K562 (cell line): ENCODE results near the gene SLC43A1. TPM values are rescaled to one million over a fixed set of nuclear protein-coding genes. Genes with fewer than 3 reads are reported as not detected.
"Not testable (repeated sequence)": the region's sequence is repeated elsewhere in the genome, so short reads cannot be mapped to it uniquely, and the experiment has no call there.

ENCODE experiments used
- ATAC-seq: fragments of 200-7000 bp; cut with Tn5 transposase; 3 replicates; pipeline ENCODE4 v1.9.1; 2020; ENCODE audit warnings: moderate library complexity
- BruUV-seq: library from RNA; stranded (reverse); fragments of 400-500 nt; replicated peaks from 2 replicates; lab custom pipeline; 2021; lab: Mats Ljungman, UMichigan
- CTCF ChIA-PET: fragments of 300-600 bp; formaldehyde crosslinking; extraction: SDS; loops from one replicate; lab custom pipeline; 2021; ENCODE audit warnings: low intra/inter-chr PET ratio; lab: Yijun Ruan, JAX
- POLR2A ChIA-PET: fragments of 300-600, 350-650 bp; sonication (Branson Sonifier 250); formaldehyde crosslinking; extraction: SDS; loops from one replicate; lab custom pipeline; 2021; ENCODE audit warnings: antibody characterized with exemption, inconsistent platforms; lab: Yijun Ruan, JAX
- DNase-seq, 4 experiments: peaks; one replicate each; pipeline versions ENCODE4 v3.0.0 to v3.0.0-alpha.2; 2011 to 2018; ENCODE audit warnings: low spot score in 3 of 4, mixed read lengths in 3 of 4; ENCODE audit errors: extremely low read depth in 1 of 4
- FAIRE-seq: peaks from 2 replicates; lab custom pipeline; 2011; peaks lifted over from hg19 to GRCh38; lab: Jason Lieb, UNC
- H2AFZ ChIP-seq: 2 replicates; pipeline ENCODE4 v1.6.0; 2011; ENCODE audit warnings: low read depth, low read length, control low read depth, inconsistent platforms
- H3K27ac ChIP-seq: fragments of 200-600 bp; 3 replicates; pipeline ENCODE4 v1.8.0; 2011; ENCODE audit warnings: low read depth, mild to moderate bottlenecking, control low read depth, inconsistent platforms, low read length, moderate library complexity, mixed read lengths; ENCODE audit errors: extremely low read depth
- H3K27me3 ChIP-seq, 2 experiments: fragments of 300-600 bp in 1 of 2; 2 replicates in 1 of 2; 3 replicates in 1 of 2; pipeline versions ENCODE4 v1.6.0 to v1.8.0; 2011; ENCODE audit warnings: inconsistent platforms in 2 of 2, low read length in 2 of 2, mild to moderate bottlenecking in 1 of 2, mixed read lengths in 1 of 2, moderate library complexity in 1 of 2; ENCODE audit not compliant: control insufficient read depth in 2 of 2, insufficient read depth in 2 of 2
- H3K36me3 ChIP-seq: fragments of 300-600 bp; 3 replicates; pipeline ENCODE4 v1.8.0; 2011; ENCODE audit warnings: mild to moderate bottlenecking, low read length, inconsistent platforms; ENCODE audit not compliant: control insufficient read depth, insufficient read depth
- H3K4me1 ChIP-seq, 2 experiments: fragments of 200-600 bp in 1 of 2; replicated peaks in 1 of 2; 2 replicates in 1 of 2; 3 replicates in 1 of 2; pipeline versions ENCODE4 v1.5.1 to v1.8.0; 2011; ENCODE audit warnings: inconsistent platforms in 2 of 2, low read length in 2 of 2, mild to moderate bottlenecking in 1 of 2, mixed read lengths in 1 of 2, moderate library complexity in 1 of 2; ENCODE audit not compliant: control insufficient read depth in 2 of 2, insufficient read depth in 2 of 2
- H3K4me2 ChIP-seq: 2 replicates; pipeline ENCODE4 v1.6.1; 2011; ENCODE audit warnings: low read length, control low read depth, inconsistent platforms, mixed read lengths; ENCODE audit not compliant: insufficient read depth
- H3K4me3 ChIP-seq: fragments of 200-600 bp; sonication (generic), shearing (Covaris generic); 2 replicates; pipeline ENCODE4 v1.5.1; 2016; ENCODE audit warnings: control low read depth, inconsistent platforms
- H3K79me2 ChIP-seq: fragments of 200-600 bp; 3 replicates; pipeline ENCODE4 v1.8.0; 2011; ENCODE audit warnings: low read length, inconsistent platforms; ENCODE audit not compliant: control insufficient read depth, insufficient read depth
- H3K9ac ChIP-seq, 2 experiments: 2 replicates each; pipeline versions ENCODE4 v1.6.0 to v1.6.1; 2011; ENCODE audit warnings: low read depth in 2 of 2, low read length in 2 of 2, control low read depth in 1 of 2, inconsistent platforms in 1 of 2, mild to moderate bottlenecking in 1 of 2, mixed read lengths in 1 of 2; ENCODE audit not compliant: insufficient read depth in 1 of 2
- H3K9me1 ChIP-seq: one replicate; pipeline ENCODE4 v1.6.0; 2011; ENCODE audit warnings: inconsistent platforms, mild to moderate bottlenecking, low read length, moderate library complexity; ENCODE audit not compliant: control insufficient read depth, insufficient read depth
- H3K9me3 ChIP-seq: replicated peaks from 2 replicates; pipeline ENCODE4 v1.5.1; 2011; ENCODE audit warnings: low read depth, low read length, inconsistent platforms; ENCODE audit not compliant: control insufficient read depth, insufficient read depth
- H4K20me1 ChIP-seq: replicated peaks from 2 replicates; pipeline ENCODE4 v1.6.1; 2011; ENCODE audit warnings: low read length, inconsistent platforms, mixed read lengths; ENCODE audit not compliant: control insufficient read depth, insufficient read depth
- BRD4 ChIP-seq: fragments of 200-600 bp; sonication (generic); IDR thresholded peaks from 2 replicates; pipeline ENCODE4 v1.6.1; 2017; ENCODE audit warnings: inconsistent platforms
- HMGN3 ChIP-seq: IDR thresholded peaks from 2 replicates; pipeline ENCODE4 v1.6.1; 2011; ENCODE audit warnings: borderline replicate concordance, low read depth, mild to moderate bottlenecking, mixed read lengths, low read length; ENCODE audit not compliant: insufficient read length; ENCODE audit errors: extremely low read depth
- RBFOX2 ChIP-seq: fragments of 200-400 bp; formaldehyde crosslinking; IDR thresholded peaks from 2 replicates; pipeline ENCODE4 v1.6.1; 2017; ENCODE audit warnings: low read depth, mild to moderate bottlenecking, low read length, moderate library complexity
- RBM25 ChIP-seq: fragments of 200-400 bp; formaldehyde crosslinking; IDR thresholded peaks from 2 replicates; pipeline ENCODE4 v1.6.1; 2018; ENCODE audit warnings: low read length, low read depth, moderate library complexity; ENCODE audit not compliant: severe bottlenecking
- SIN3B ChIP-seq: fragments of 450-650 bp; IDR thresholded peaks from 2 replicates; pipeline ENCODE4 v1.6.1; 2017; ENCODE audit warnings: low read depth, mild to moderate bottlenecking, moderate library complexity
- TAF1 ChIP-seq: IDR thresholded peaks from 2 replicates; pipeline ENCODE4 v1.6.1; 2011; ENCODE audit warnings: mild to moderate bottlenecking, low read length, moderate library complexity; ENCODE audit not compliant: insufficient read depth, control insufficient read depth, severe bottlenecking; ENCODE audit errors: extremely low read depth
- ZNF121 ChIP-seq: sonication (generic); formaldehyde crosslinking; conservative IDR thresholded peaks from 2 replicates; pipeline ENCODE4 v1.8.0; 2022; ENCODE audit warnings: missing genetic modification reagents
- ZNF224 ChIP-seq: sonication (generic); formaldehyde crosslinking; IDR thresholded peaks from 2 replicates; pipeline ENCODE4 v1.8.0; 2022; ENCODE audit warnings: mild to moderate bottlenecking, missing genetic modification reagents
- ZNF354B ChIP-seq: fragments of 250-450 bp; sonication (Bioruptor Pico); IDR thresholded peaks from 2 replicates; pipeline ENCODE4 v1.4.0; 2020
- ZNF639 ChIP-seq, 2 experiments: fragments of 200-800 bp in 1 of 2; sonication (Bioruptor generic) in 1 of 2; sonication (generic) in 1 of 2; formaldehyde crosslinking in 1 of 2; IDR thresholded peaks in 1 of 2; conservative IDR thresholded peaks in 1 of 2; 2 replicates each; pipeline versions ENCODE4 v1.5.0 to v1.6.1; 2016 to 2020; ENCODE audit warnings: missing compliant biosample characterization in 1 of 2, missing genetic modification characterization in 1 of 2, missing genetic modification reagents in 1 of 2
- WGBS: fragments of 100-300 bp; shearing (Covaris generic); methylation state at CpG from one replicate; pipeline ENCODE4 v1.1.6; 2016; ENCODE audit warnings: low coverage, mixed read lengths; ENCODE audit not compliant: insufficient coverage; ENCODE audit errors: missing lambda C conversion rate; 5-methylcytosine and 5-hydroxymethylcytosine counted together
- in situ Hi-C: fragments of 300-500 bp; cut with MboI; formaldehyde crosslinking; loops from 4 replicates; pipeline ENCODE4 v1.15.0; 2018; ENCODE audit warnings: inconsistent platforms, mixed read lengths
- intact Hi-C: fragments of 100-400 bp; cut with micrococcal nuclease; formaldehyde crosslinking; loops from 2 replicates; pipeline ENCODE4 v1.14.2; 2022
- polyA plus RNA-seq, 8 experiments: library from polyadenylated mRNA; depleted of rRNA in 4 of 8; stranded (reverse) in 5 of 8; unstranded in 3 of 8; fragments of >200 nt; fragmentation: Nextera tagmentation in 2 of 8; fragmentation: Illumina TruSeq in 1 of 8; extraction: Ambion mirVana in 2 of 8; extraction: Trizol in 1 of 8; gene quantifications; 2 replicates each; pipeline versions ENCODE4 v1.2.1 to v1.2.3, GENCODE V29; 2011 to 2014; ENCODE audit warnings: inconsistent platforms in 1 of 8, missing spikeins in 1 of 8
- total RNA-seq, 7 experiments: library from RNA; depleted of rRNA in 6 of 7; stranded (reverse); fragments of >200 nt in 6 of 7; fragmentation: Illumina TruSeq in 2 of 7; extraction: Trizol in 2 of 7; gene quantifications; 2 replicates each; pipeline versions ENCODE4 v1.2.1 to v1.2.3, GENCODE V29; 2011 to 2021; ENCODE audit warnings: low replicate concordance in 1 of 7

The SLC43A1 gene
- total and polyA plus RNA-seq, 9 of the 15 experiments (the other 6 are each of a cell fraction or from before 2014, with no cell fraction given) = 2.6 to 41.8 (median 24.6) TPM

- no peak for TF ChIP-seq TAF1
- no peak for TF ChIP-seq HMGN3
- no peak for TF ChIP-seq RBFOX2
- TF ChIP-seq SIN3B = no peak
- TF ChIP-seq ZNF354B (CRISPR knock-in tag) = no peak
- TF ChIP-seq BRD4 = no peak
- no peak for TF ChIP-seq ZNF224 (CRISPR knock-in tag)
- TF ChIP-seq ZNF639 (CRISPR knock-in tag; conservative IDR thresholded peaks at IDR 0.05 in 1 of 2, IDR thresholded peaks at IDR 0.05 in 1 of 2) = no peak
Measured at GRCh38 chr11:57536947-57537619, 21.6 kb upstream of the SLC43A1 start, which contains the start of gene SMTNL1 (continued).

- in situ Hi-C loops, BruUV-seq, H2AFZ ChIP-seq, H3K4me3 ChIP-seq: not testable (repeated sequence)
- TF ChIP-seq ZNF121 (CRISPR knock-in tag) (peak; percentile 82), RBM25 (peak; percentile 51)
- TF ChIP-seq, all 486 proteins: peak for 2; not testable (repeated sequence) for 484
- H3K27me3 ChIP-seq, CTCF ChIA-PET, H3K9me3 ChIP-seq, FAIRE-seq, intact Hi-C loops, ATAC-seq, H3K4me2 ChIP-seq, H3K9ac ChIP-seq, H3K27ac ChIP-seq, H3K9me1 ChIP-seq, H4K20me1 ChIP-seq, DNase-seq, H3K36me3 ChIP-seq: not testable (repeated sequence)
- H3K4me1 ChIP-seq = peaks cover 13 to 18% of the 10 kb centered on the region in 2 experiments; a peak in 4 of 5 replicates
- H3K79me2 ChIP-seq = peaks cover 11% of the 10 kb centered on the region
- WGBS = 94% methylated on average over 7 of the region's 7 CpGs
- POLR2A ChIA-PET = interaction anchor here (0.6 kb wide), 2 partner anchors 13 to 85 kb away, joined by 3 to 4 read pairs; no protein-coding TSS in a partner anchor
Measured at GRCh38 chr11:57534449-57534848, 18.9 kb upstream of the SLC43A1 start.
